Calu3 (cell line): Measurements from ENCODE around the gene DYNLT2. TPM values are rescaled to one million over a fixed set of nuclear protein-coding genes. Genes with fewer than 3 reads are reported as not detected.

ENCODE experiments used
- BruUV-seq: library from RNA; stranded (reverse); fragments of 400-500 nt; replicated peaks from 2 replicates; lab custom pipeline; 2021; lab: Mats Ljungman, UMichigan
- CTCF ChIA-PET: fragments of 300-600 bp; sonication (Branson Sonifier 250); formaldehyde crosslinking; loops from one replicate; lab custom pipeline; 2022; ENCODE audit warnings: antibody characterized with exemption; lab: Charles Lee
- DNase-seq: peaks from one replicate; pipeline ENCODE4 v3.0.0; 2022
- H3K27ac Mint-ChIP-seq: one replicate; pipeline ENCODE4 v1.8.0; 2022; ENCODE audit warnings: mixed read lengths; ENCODE audit not compliant: unreplicated experiment
- H3K27me3 Mint-ChIP-seq: one replicate; pipeline ENCODE4 v1.8.0; 2022; ENCODE audit warnings: mixed read lengths; ENCODE audit not compliant: unreplicated experiment
- H3K36me3 Mint-ChIP-seq: one replicate; pipeline ENCODE4 v1.8.0; 2022; ENCODE audit warnings: mild to moderate bottlenecking, moderate library complexity, mixed read lengths; ENCODE audit not compliant: insufficient read depth, unreplicated experiment
- H3K4me1 Mint-ChIP-seq: one replicate; pipeline ENCODE4 v1.8.0; 2022; ENCODE audit warnings: mild to moderate bottlenecking, low read depth, mixed read lengths; ENCODE audit not compliant: unreplicated experiment
- H3K4me3 Mint-ChIP-seq: one replicate; pipeline ENCODE4 v1.8.0; 2022; ENCODE audit warnings: mild to moderate bottlenecking, low read depth, moderate library complexity, mixed read lengths; ENCODE audit not compliant: unreplicated experiment
- H3K9me3 Mint-ChIP-seq: one replicate; pipeline ENCODE4 v1.8.0; 2022; ENCODE audit warnings: low read depth, mixed read lengths; ENCODE audit not compliant: unreplicated experiment
- CTCF ChIP-seq: fragments of 200-600 bp; IDR thresholded peaks from one replicate; pipeline ENCODE4 v1.8.0; 2022; ENCODE audit warnings: antibody characterized with exemption; ENCODE audit not compliant: unreplicated experiment
- intact Hi-C: fragments of 100-400 bp; cut with micrococcal nuclease; formaldehyde crosslinking; loops from one replicate; pipeline ENCODE4 v1.10.0; 2022; ENCODE audit not compliant: unreplicated experiment
- total RNA-seq: library from RNA; stranded (reverse); gene quantifications from 2 replicates; pipeline ENCODE4 v1.2.3, GENCODE V29; 2022

DYNLT2 gene
- total RNA-seq, 1 experiment from 2014 or later = 3.4 TPM

GRCh38 chr6:169695131-169695530 lies 56.2 kb downstream of the DYNLT2 start:
- intact Hi-C loops = no loop called here
- H3K4me1 Mint-ChIP-seq = peaks cover 7% of the 10 kb centered on the region
- no peak for DNase-seq
- H3K4me3 Mint-ChIP-seq = no peak overlapping the region
- no TSS peak for BruUV-seq
- no peaks in the 10 kb centered on the region for H3K27me3 Mint-ChIP-seq
- no peak overlapping the region for H3K27ac Mint-ChIP-seq
- H3K9me3 Mint-ChIP-seq = peaks cover 12% of the 10 kb centered on the region
- H3K36me3 Mint-ChIP-seq = peaks cover 5% of the 10 kb centered on the region
- TF ChIP-seq CTCF = no peak
- CTCF ChIA-PET = no interaction called here

- Mint-ChIP-seq H3K9me3 (peaks cover 12% of the 10 kb centered on the region), H3K27ac (no peak overlapping the region), H3K36me3 (peaks cover 5% of the 10 kb centered on the region), H3K27me3 (no peaks in the 10 kb centered on the region), H3K4me3 (no peak overlapping the region), H3K4me1 (peaks cover 2% of the 10 kb centered on the region)
- DNase-seq = no peak
- no TSS peak for BruUV-seq
- intact Hi-C loops = no loop called here
- TF ChIP-seq CTCF = no peak
- CTCF ChIA-PET = no interaction called here
Observed at GRCh38 chr6:169692516-169692915, 58.9 kb downstream of the DYNLT2 start.

GRCh38 chr6:169691260-169691659 lies 60.1 kb downstream of the DYNLT2 start:
- CTCF ChIA-PET = no interaction called here
- Mint-ChIP-seq H3K27ac (no peak overlapping the region), H3K4me3 (no peak overlapping the region), H3K9me3 (peaks cover 15% of the 10 kb centered on the region), H3K27me3 (no peaks in the 10 kb centered on the region), H3K4me1 (no peaks in the 10 kb centered on the region), H3K36me3 (peaks cover 10% of the 10 kb centered on the region)
- intact Hi-C loops = no loop called here
- TF ChIP-seq CTCF = no peak
- BruUV-seq = no TSS peak
- DNase-seq = no peak

Other genes starting within 250 kb of the DYNLT2 start
- gene WDR27, start 49.5 kb downstream of the DYNLT2 start, total RNA-seq = 70.6 and 77.9 TPM in 2 replicates
- gene C6orf120, start 49.4 kb downstream of the DYNLT2 start, total RNA-seq = 20.9 and 25.0 TPM in 2 replicates
- gene PHF10, start 27.1 kb downstream of the DYNLT2 start, total RNA-seq = 33.7 and 47.8 TPM in 2 replicates
- 16.2 and 22.0 TPM in 2 replicates for gene ERMARD, start 50 bp upstream of the DYNLT2 start, total RNA-seq